ENCODE results near the gene CAB39. TPM values are rescaled to one million over a fixed set of nuclear protein-coding genes. Genes with fewer than 3 reads are reported as not detected.

The CAB39 gene
- total and polyA plus RNA-seq, 2 donors (not counting 1 experiment from before 2014, with no cell fraction given), result 21.7 to 75.7 TPM

DNA sequence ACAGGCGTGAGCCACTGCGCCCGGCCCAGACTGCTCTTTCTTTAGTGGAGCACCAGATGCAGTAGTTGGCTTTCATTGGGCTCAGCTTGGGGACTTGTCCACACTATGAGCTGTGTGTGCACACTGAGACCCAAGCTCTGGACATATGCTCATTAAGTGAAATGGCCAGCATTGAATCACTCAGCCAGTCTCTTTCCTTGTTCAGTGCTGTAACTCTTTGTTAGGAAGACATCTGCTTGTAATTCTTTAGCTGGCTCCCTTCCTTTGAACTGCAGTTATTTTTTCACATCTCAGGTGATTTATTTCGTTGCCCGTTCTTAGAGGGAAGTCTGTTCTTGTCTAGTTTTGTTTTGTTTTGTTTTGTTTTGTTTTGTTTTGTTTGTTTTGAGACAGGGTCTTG lies 70.5 kb downstream of the CAB39 start:
- peaks cover 85% of the 10 kb centered on the region for H3K79me2 ChIP-seq (ENCODE audit: control insufficient read depth, insufficient read depth, low read length)
- no peak overlapping the region for H3K27ac Mint-ChIP-seq
- H3K27ac ChIP-seq (ENCODE audit: low read length in 2 of 2), result no peak overlapping the region
- H3K4me3 Mint-ChIP-seq, result no peak overlapping the region
- H3K4me2 ChIP-seq (replicated peaks; ENCODE audit: low read depth, low read length, poor library complexity, severe bottlenecking), result no peak overlapping the region
- H3K36me3 ChIP-seq (replicated peaks in 1 of 2; ENCODE audit: control extremely low read depth in 1 of 2, control insufficient read depth in 1 of 2, extremely low read depth in 1 of 2, insufficient read depth in 2 of 2, low read length in 1 of 2), result peaks cover 7 to 24% of the 10 kb centered on the region in 2 experiments
- ATAC-seq (ENCODE audit: low read depth) (no peak), DNase-seq (no peak)
- no peak overlapping the region for H3K9ac ChIP-seq (ENCODE audit: low read length)
- no peak overlapping the region for H2AFZ ChIP-seq (ENCODE audit: insufficient read depth, low read depth, low read length, poor library complexity, severe bottlenecking)
- no peaks in the 10 kb centered on the region for H3K27me3 ChIP-seq (replicated peaks in 1 of 4; ENCODE audit: control extremely low read depth in 1 of 4, control insufficient read depth in 3 of 4, insufficient read depth in 4 of 4, low read length in 3 of 4)
- H3K9me3 ChIP-seq (ENCODE audit: control extremely low read depth in 1 of 3, control insufficient read depth in 2 of 3, insufficient read depth in 1 of 3, low read length in 2 of 3), result peaks cover 6 to 13% (median 7%) of the 10 kb centered on the region in 3 donors
- intact Hi-C loops (cut with micrococcal nuclease), result no loop called here
- H3K4me3 ChIP-seq (ENCODE audit: control extremely low read depth in 1 of 5, extremely low read depth in 1 of 5, insufficient read depth in 1 of 5, low read depth in 2 of 5, low read length in 4 of 5), result no peak overlapping the region
- WGBS (ENCODE audit: insufficient coverage), result 100% methylated on average over 3 of the region's 5 CpGs
- CTCF ChIA-PET, result interaction anchor here (0.6 to 3.4 kb wide), 2 partner anchors 15 to 19 kb away, joined by 3 to 14 read pairs; no protein-coding TSS in a partner anchor
- TF ChIP-seq EZH2 (IDR thresholded peaks at IDR 0.05; ENCODE audit: borderline replicate concordance, insufficient read depth, low read depth, low read length, poor library complexity, severe bottlenecking), result no peak
- TF ChIP-seq, protein P1, sequence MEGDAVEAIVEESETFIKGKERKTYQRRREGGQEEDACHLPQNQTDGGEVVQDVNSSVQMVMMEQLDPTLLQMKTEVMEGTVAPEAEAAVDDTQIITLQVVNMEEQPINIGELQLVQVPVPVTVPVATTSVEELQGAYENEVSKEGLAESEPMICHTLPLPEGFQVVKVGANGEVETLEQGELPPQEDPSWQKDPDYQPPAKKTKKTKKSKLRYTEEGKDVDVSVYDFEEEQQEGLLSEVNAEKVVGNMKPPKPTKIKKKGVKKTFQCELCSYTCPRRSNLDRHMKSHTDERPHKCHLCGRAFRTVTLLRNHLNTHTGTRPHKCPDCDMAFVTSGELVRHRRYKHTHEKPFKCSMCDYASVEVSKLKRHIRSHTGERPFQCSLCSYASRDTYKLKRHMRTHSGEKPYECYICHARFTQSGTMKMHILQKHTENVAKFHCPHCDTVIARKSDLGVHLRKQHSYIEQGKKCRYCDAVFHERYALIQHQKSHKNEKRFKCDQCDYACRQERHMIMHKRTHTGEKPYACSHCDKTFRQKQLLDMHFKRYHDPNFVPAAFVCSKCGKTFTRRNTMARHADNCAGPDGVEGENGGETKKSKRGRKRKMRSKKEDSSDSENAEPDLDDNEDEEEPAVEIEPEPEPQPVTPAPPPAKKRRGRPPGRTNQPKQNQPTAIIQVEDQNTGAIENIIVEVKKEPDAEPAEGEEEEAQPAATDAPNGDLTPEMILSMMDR (IDR thresholded peaks at IDR 0.05), result no peak
- peaks cover 21% of the 10 kb centered on the region for H4K20me1 ChIP-seq (ENCODE audit: control insufficient read depth, insufficient read depth, low read length, poor library complexity, severe bottlenecking)
- POLR2A ChIA-PET, result no interaction called here
- no peaks in the 10 kb centered on the region for H3K27me3 Mint-ChIP-seq
- H3K9me3 Mint-ChIP-seq (ENCODE audit: insufficient read depth), result peaks cover 7% of the 10 kb centered on the region
- H3K4me1 ChIP-seq (ENCODE audit: control insufficient read depth in 2 of 2, insufficient read depth in 2 of 2, low read length in 2 of 2), result peaks cover 0 to 12% of the 10 kb centered on the region in 2 donors
- H3K4me1 Mint-ChIP-seq, result peaks cover 47% of the 10 kb centered on the region

DNA sequence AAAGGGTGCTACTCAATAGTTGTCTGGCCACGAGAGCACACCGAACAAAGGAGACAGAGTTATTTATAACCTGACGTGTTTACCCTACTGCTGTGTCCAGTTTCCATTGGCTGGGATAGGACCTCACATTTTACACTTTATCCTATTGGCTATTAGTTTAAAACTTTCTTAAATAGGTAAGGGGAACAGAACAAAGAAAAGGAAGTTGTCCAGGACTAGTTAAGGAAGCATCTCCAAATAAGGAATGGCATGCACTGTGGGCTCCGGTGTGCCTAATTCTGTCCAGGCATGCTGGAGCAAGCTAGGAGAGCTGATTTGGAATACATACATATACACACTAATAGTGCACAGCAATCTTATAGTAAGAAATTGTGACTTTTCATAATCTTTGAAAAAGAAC lies 72.2 kb downstream of the CAB39 start:
- WGBS (ENCODE audit: insufficient coverage), result 80% methylated on average over 1 of the region's 4 CpGs
- ChIA-PET POLR2A (no interaction called here), CTCF (no interaction called here)
- peaks cover 81% of the 10 kb centered on the region for H3K79me2 ChIP-seq (ENCODE audit: control insufficient read depth, insufficient read depth, low read length)
- no peak overlapping the region for H3K9ac ChIP-seq (ENCODE audit: low read length)
- peaks cover 14% of the 10 kb centered on the region for H3K9me3 Mint-ChIP-seq (ENCODE audit: insufficient read depth)
- peaks cover 22% of the 10 kb centered on the region for H4K20me1 ChIP-seq (ENCODE audit: control insufficient read depth, insufficient read depth, low read length, poor library complexity, severe bottlenecking)
- H3K4me2 ChIP-seq (replicated peaks; ENCODE audit: low read depth, low read length, poor library complexity, severe bottlenecking), result no peak overlapping the region
- no peak overlapping the region for H3K4me3 ChIP-seq (ENCODE audit: control extremely low read depth in 1 of 5, extremely low read depth in 1 of 5, insufficient read depth in 1 of 5, low read depth in 2 of 5, low read length in 4 of 5)
- no peak overlapping the region for H3K4me3 Mint-ChIP-seq
- H3K27ac Mint-ChIP-seq, result peak overlapping the region; percentile 38
- H3K27ac ChIP-seq (ENCODE audit: low read length in 2 of 2), result no peak overlapping the region
- H3K4me1 ChIP-seq (ENCODE audit: control insufficient read depth in 2 of 2, insufficient read depth in 2 of 2, low read length in 2 of 2), result peaks cover 0 to 12% of the 10 kb centered on the region in 2 donors
- no peak overlapping the region for H2AFZ ChIP-seq (ENCODE audit: insufficient read depth, low read depth, low read length, poor library complexity, severe bottlenecking)
- no peak for ATAC-seq (ENCODE audit: low read depth)
- no peaks in the 10 kb centered on the region for H3K27me3 Mint-ChIP-seq
- H3K36me3 ChIP-seq (replicated peaks in 1 of 2; ENCODE audit: control extremely low read depth in 1 of 2, control insufficient read depth in 1 of 2, extremely low read depth in 1 of 2, insufficient read depth in 2 of 2, low read length in 1 of 2), result peaks cover 16 to 28% of the 10 kb centered on the region in 2 experiments
- no peak for DNase-seq
- TF ChIP-seq, protein P1 (IDR thresholded peaks at IDR 0.05), result no peak
- TF ChIP-seq EZH2 (IDR thresholded peaks at IDR 0.05; ENCODE audit: borderline replicate concordance, insufficient read depth, low read depth, low read length, poor library complexity, severe bottlenecking), result no peak
- H3K27me3 ChIP-seq (replicated peaks in 1 of 4; ENCODE audit: control extremely low read depth in 1 of 4, control insufficient read depth in 3 of 4, insufficient read depth in 4 of 4, low read length in 3 of 4), result no peaks in the 10 kb centered on the region
- H3K9me3 ChIP-seq (ENCODE audit: control extremely low read depth in 1 of 3, control insufficient read depth in 2 of 3, insufficient read depth in 1 of 3, low read length in 2 of 3), result peaks cover 8 to 28% (median 13%) of the 10 kb centered on the region in 3 donors
- peaks cover 36% of the 10 kb centered on the region for H3K4me1 Mint-ChIP-seq
- intact Hi-C loops (cut with micrococcal nuclease), result no loop called here

Data from B cell (primary cell).